GM12878 (cell line): ENCODE results near the gene GSPT1.

Experiments used
- BACH1 ChIP-seq: fragments of 450-650 bp; IDR thresholded peaks from 2 replicates; pipeline ENCODE4 v1.6.1; 2017; ENCODE audit warnings: mild to moderate bottlenecking, borderline replicate concordance
- EGR1 ChIP-seq, 2 experiments: IDR thresholded peaks; 1 replicate in 1 of 2; 2 replicates in 1 of 2; pipeline ENCODE4 v1.6.1; 2011 to 2012; ENCODE audit warnings: low read depth in 2 of 2, low read length in 2 of 2, borderline replicate concordance in 1 of 2, mild to moderate bottlenecking in 1 of 2, moderate library complexity in 1 of 2
- LARP7 ChIP-seq: fragments of 450-650 bp; IDR thresholded peaks from 2 replicates; pipeline ENCODE4 v1.6.1; 2017; ENCODE audit warnings: mild to moderate bottlenecking
- ZZZ3 ChIP-seq: IDR thresholded peaks from 2 replicates; pipeline ENCODE4 v1.6.1; 2011; ENCODE audit warnings: low read depth; ENCODE audit not compliant: control insufficient read depth, insufficient read length
- TF ChIP-seq, protein P1 (sequence below): fragments of 450-650 bp; IDR thresholded peaks from 2 replicates; pipeline ENCODE4 v1.6.1; 2018; ENCODE audit warnings: mild to moderate bottlenecking, low read depth, moderate library complexity; ENCODE audit not compliant: partially characterized antibody

DNA sequence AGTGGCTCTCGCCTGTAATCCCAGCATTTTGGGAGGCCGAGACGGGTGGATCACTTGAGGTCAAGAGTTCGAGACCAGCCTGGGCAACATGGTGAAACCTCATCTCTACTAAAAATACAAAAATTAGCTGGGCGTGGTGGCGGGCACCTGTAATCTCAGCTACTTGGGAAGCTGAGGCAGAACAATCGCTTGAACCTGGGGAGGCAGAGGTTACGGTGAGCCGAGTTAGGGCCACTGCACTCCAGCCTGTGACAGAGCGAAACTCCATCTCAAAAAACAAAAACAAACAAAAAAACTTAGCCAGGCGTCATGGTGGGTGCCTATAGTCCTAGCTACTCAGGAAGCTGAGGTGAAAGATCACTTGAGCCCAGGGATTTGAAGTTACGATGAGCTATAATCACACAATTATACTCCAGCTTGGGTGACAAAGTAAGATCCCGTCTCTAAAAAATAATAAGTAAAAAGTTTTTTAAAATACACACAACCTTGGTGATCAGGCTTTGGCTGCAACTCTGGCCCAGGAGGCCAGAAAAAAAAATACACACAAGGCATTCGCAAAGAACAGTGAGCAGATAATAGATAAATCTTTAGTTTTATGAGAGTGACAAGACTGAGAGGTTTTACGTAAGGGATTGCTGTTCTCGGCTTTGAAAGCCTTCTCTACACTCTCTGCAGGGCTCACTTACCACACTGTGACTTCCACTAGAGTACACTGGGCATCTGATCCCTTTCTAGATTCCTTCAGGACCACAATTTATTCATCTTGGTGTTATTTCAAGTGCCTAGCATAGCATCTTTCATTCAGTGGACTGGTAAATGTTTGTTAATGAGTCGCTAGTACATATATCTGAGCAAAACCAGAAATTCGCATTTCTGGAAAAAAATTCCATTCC is 5.9 kb downstream of the GSPT1 start:
- TF ChIP-seq EGR1 (IDR thresholded peaks at IDR 0.05; ENCODE audit: borderline replicate concordance in 1 of 2, low read depth in 2 of 2, low read length in 2 of 2) (no peak), BACH1 (no peak), LARP7 (no peak), ZZZ3 (no peak)
- TF ChIP-seq, protein P1, sequence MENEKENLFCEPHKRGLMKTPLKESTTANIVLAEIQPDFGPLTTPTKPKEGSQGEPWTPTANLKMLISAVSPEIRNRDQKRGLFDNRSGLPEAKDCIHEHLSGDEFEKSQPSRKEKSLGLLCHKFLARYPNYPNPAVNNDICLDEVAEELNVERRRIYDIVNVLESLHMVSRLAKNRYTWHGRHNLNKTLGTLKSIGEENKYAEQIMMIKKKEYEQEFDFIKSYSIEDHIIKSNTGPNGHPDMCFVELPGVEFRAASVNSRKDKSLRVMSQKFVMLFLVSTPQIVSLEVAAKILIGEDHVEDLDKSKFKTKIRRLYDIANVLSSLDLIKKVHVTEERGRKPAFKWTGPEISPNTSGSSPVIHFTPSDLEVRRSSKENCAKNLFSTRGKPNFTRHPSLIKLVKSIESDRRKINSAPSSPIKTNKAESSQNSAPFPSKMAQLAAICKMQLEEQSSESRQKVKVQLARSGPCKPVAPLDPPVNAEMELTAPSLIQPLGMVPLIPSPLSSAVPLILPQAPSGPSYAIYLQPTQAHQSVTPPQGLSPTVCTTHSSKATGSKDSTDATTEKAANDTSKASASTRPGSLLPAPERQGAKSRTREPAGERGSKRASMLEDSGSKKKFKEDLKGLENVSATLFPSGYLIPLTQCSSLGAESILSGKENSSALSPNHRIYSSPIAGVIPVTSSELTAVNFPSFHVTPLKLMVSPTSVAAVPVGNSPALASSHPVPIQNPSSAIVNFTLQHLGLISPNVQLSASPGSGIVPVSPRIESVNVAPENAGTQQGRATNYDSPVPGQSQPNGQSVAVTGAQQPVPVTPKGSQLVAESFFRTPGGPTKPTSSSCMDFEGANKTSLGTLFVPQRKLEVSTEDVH: no peak
